Measurements from ENCODE around the gene NXPH4. TPM values are rescaled to one million over a fixed set of nuclear protein-coding genes. Genes with fewer than 3 reads are reported as not detected.

NXPH4 gene
- total and polyA plus RNA-seq, 10 of the 15 experiments (the other 5 are each of a cell fraction or from before 2014, with no cell fraction given), result 0.03 to 0.26 TPM; not detected in 8

- TF ChIP-seq, protein P1, sequence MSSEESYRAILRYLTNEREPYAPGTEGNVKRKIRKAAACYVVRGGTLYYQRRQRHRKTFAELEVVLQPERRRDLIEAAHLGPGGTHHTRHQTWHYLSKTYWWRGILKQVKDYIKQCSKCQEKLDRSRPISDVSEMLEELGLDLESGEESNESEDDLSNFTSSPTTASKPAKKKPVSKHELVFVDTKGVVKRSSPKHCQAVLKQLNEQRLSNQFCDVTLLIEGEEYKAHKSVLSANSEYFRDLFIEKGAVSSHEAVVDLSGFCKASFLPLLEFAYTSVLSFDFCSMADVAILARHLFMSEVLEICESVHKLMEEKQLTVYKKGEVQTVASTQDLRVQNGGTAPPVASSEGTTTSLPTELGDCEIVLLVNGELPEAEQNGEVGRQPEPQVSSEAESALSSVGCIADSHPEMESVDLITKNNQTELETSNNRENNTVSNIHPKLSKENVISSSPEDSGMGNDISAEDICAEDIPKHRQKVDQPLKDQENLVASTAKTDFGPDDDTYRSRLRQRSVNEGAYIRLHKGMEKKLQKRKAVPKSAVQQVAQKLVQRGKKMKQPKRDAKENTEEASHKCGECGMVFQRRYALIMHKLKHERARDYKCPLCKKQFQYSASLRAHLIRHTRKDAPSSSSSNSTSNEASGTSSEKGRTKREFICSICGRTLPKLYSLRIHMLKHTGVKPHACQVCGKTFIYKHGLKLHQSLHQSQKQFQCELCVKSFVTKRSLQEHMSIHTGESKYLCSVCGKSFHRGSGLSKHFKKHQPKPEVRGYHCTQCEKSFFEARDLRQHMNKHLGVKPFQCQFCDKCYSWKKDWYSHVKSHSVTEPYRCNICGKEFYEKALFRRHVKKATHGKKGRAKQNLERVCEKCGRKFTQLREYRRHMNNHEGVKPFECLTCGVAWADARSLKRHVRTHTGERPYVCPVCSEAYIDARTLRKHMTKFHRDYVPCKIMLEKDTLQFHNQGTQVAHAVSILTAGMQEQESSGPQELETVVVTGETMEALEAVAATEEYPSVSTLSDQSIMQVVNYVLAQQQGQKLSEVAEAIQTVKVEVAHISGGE (CRISPR knock-in tag; IDR thresholded peaks at IDR 0.05), result no peak
- no peak for TF ChIP-seq SMC3 (IDR thresholded peaks at IDR 0.05; ENCODE audit: borderline replicate concordance, low read length)
- TF ChIP-seq, protein P2, sequence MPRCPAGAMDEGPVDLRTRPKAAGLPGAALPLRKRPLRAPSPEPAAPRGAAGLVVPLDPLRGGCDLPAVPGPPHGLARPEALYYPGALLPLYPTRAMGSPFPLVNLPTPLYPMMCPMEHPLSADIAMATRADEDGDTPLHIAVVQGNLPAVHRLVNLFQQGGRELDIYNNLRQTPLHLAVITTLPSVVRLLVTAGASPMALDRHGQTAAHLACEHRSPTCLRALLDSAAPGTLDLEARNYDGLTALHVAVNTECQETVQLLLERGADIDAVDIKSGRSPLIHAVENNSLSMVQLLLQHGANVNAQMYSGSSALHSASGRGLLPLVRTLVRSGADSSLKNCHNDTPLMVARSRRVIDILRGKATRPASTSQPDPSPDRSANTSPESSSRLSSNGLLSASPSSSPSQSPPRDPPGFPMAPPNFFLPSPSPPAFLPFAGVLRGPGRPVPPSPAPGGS (IDR thresholded peaks at IDR 0.05; ENCODE audit: borderline replicate concordance, insufficient read depth, low read depth, low read length, poor library complexity, severe bottlenecking), result no peak
- TF ChIP-seq, protein P3, sequence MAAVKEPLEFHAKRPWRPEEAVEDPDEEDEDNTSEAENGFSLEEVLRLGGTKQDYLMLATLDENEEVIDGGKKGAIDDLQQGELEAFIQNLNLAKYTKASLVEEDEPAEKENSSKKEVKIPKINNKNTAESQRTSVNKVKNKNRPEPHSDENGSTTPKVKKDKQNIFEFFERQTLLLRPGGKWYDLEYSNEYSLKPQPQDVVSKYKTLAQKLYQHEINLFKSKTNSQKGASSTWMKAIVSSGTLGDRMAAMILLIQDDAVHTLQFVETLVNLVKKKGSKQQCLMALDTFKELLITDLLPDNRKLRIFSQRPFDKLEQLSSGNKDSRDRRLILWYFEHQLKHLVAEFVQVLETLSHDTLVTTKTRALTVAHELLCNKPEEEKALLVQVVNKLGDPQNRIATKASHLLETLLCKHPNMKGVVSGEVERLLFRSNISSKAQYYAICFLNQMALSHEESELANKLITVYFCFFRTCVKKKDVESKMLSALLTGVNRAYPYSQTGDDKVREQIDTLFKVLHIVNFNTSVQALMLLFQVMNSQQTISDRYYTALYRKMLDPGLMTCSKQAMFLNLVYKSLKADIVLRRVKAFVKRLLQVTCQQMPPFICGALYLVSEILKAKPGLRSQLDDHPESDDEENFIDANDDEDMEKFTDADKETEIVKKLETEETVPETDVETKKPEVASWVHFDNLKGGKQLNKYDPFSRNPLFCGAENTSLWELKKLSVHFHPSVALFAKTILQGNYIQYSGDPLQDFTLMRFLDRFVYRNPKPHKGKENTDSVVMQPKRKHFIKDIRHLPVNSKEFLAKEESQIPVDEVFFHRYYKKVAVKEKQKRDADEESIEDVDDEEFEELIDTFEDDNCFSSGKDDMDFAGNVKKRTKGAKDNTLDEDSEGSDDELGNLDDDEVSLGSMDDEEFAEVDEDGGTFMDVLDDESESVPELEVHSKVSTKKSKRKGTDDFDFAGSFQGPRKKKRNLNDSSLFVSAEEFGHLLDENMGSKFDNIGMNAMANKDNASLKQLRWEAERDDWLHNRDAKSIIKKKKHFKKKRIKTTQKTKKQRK (IDR thresholded peaks at IDR 0.05; ENCODE audit: low read depth, low read length), result no peak
- no peak for ATAC-seq
- no peak overlapping the region for H3K9ac ChIP-seq (ENCODE audit: control insufficient read depth, insufficient read depth, low read length)
- CTCF ChIA-PET, result interaction anchor here (0.8 to 10.7 kb wide), 32 partner anchors 9 to 476 kb away, joined by 3 to 271 read pairs (median 5); partner anchors contain the start of genes INHBE, LRP1, SHMT2 and STAC3
- H3K4me1 ChIP-seq (ENCODE audit: control insufficient read depth, insufficient read depth, low read length), result peaks cover 50% of the 10 kb centered on the region
- H3K27me3 ChIP-seq (replicated peaks in 1 of 2; ENCODE audit: control insufficient read depth in 2 of 2, insufficient read depth in 2 of 2, low read length in 1 of 2), result peaks cover 5 to 8% of the 10 kb centered on the region in 2 experiments; a peak in 3 of 4 replicates
- BruUV-seq (replicated peaks), result no TSS peak
- H3K9me3 ChIP-seq (replicated peaks; ENCODE audit: control insufficient read depth, insufficient read depth, low read length), result no peaks in the 10 kb centered on the region
- no peaks in the 10 kb centered on the region for H3K79me2 ChIP-seq (ENCODE audit: control insufficient read depth, insufficient read depth, low read length)
- intact Hi-C loops (cut with micrococcal nuclease; ENCODE audit: unreplicated experiment), result loop anchor here (2.0 to 5.0 kb wide), 2 partner anchors 60 to 120 kb away; no protein-coding TSS in a partner anchor
- 12% methylated on average over 13 of the region's 18 CpGs for WGBS (ENCODE audit: insufficient coverage, insufficient replicate concordance, low lambda C conversion rate, missing lambda C conversion rate)
- H3K27ac ChIP-seq (ENCODE audit: control insufficient read depth, insufficient read depth), result no peak overlapping the region
- peaks cover 2% of the 10 kb centered on the region; the same call in 1 of the 2 replicates for H4K20me1 ChIP-seq (ENCODE audit: control insufficient read depth, insufficient read depth)
- H2AFZ ChIP-seq (ENCODE audit: control insufficient read depth, low read depth, low read length), result no peak overlapping the region
- POLR2A ChIA-PET, result interaction anchor here (0.6 to 1.8 kb wide), 5 partner anchors 12 to 559 kb away, joined by 3 to 12 read pairs (median 4); partner anchors contain the start of gene SHMT2
- H3K4me2 ChIP-seq (ENCODE audit: control insufficient read depth, insufficient read depth), result peak overlapping the region; percentile 88; the same call in 1 of the 2 replicates
- SMC1A ChIA-PET (ENCODE audit: uncharacterized antibody, unreplicated experiment), result interaction anchor here (1.0 to 8.1 kb wide), 6 partner anchors 13 to 218 kb away, joined by 3 to 55 read pairs (median 4); partner anchors contain the start of genes INHBE and SHMT2
- RAD21 ChIA-PET (ENCODE audit: unreplicated experiment), result interaction anchor here (0.8 to 14.4 kb wide), 13 partner anchors 11 to 221 kb away, joined by 3 to 85 read pairs (median 4); partner anchors contain the start of genes GLI1, INHBE, NXPH4 and SHMT2
- DNase-seq (ENCODE audit: low read depth, low spot score), result no peak
- in situ Hi-C loops (cut with MboI), result no loop called here
- no peak for FAIRE-seq
- no peak overlapping the region for H3K4me3 ChIP-seq
- H3K36me3 ChIP-seq (ENCODE audit: control insufficient read depth in 2 of 2, insufficient read depth in 2 of 2, low read length in 1 of 2), result no peaks in the 10 kb centered on the region
Measured at GRCh38 chr12:57242329-57242690, 25.7 kb downstream of the NXPH4 start.
